Measurements from ENCODE around the gene MYH8.

GRCh38 chr17:10469459-10469858 is 47.7 kb upstream of the MYH8 start, which contains the start of gene MYH4:
- no peak for TF ChIP-seq ZNF274 (IDR thresholded peaks at IDR 0.05; ENCODE audit: low read depth, low read length)
- no peak for TF ChIP-seq YY1 (IDR thresholded peaks at IDR 0.05; ENCODE audit: insufficient read depth, insufficient read length)
